WTC11 (cell line): ENCODE measurements around the gene NEUROG2. TPM values are rescaled to one million over a fixed set of nuclear protein-coding genes. Genes with fewer than 3 reads are reported as not detected.

ENCODE experiments used
- ATAC-seq: fragments of 200-7000 bp; cut with Tn5 transposase; 2 replicates; pipeline ENCODE4 v1.10.0; 2021; ENCODE audit warnings: mild to moderate bottlenecking, moderate library complexity
- CTCF ChIA-PET: fragments of 300-600 bp; sonication (Branson Sonifier 250); formaldehyde crosslinking; loops from one replicate; lab custom pipeline; 2021; ENCODE audit warnings: antibody characterized with exemption; lab: Charles Lee
- POLR2A ChIA-PET: fragments of 350-600 bp; sonication (Branson Sonifier 250); formaldehyde crosslinking; loops from one replicate; lab custom pipeline; 2021; ENCODE audit warnings: antibody characterized with exemption; lab: Charles Lee
- DNase-seq: peaks from one replicate; pipeline ENCODE4 v3.0.0; 2021; ENCODE audit warnings: low spot score
- H3K27ac Mint-ChIP-seq: 2 replicates; pipeline ENCODE4 v1.8.0; 2021; ENCODE audit warnings: mixed read lengths
- H3K27me3 Mint-ChIP-seq: 2 replicates; pipeline ENCODE4 v1.8.0; 2021; ENCODE audit warnings: low read depth, mild to moderate bottlenecking, moderate library complexity, mixed read lengths
- H3K36me3 Mint-ChIP-seq: 2 replicates; pipeline ENCODE4 v1.8.0; 2021; ENCODE audit warnings: mixed read lengths
- H3K4me1 Mint-ChIP-seq: 2 replicates; pipeline ENCODE4 v1.8.0; 2022; ENCODE audit warnings: mixed read lengths
- H3K4me3 Mint-ChIP-seq: 2 replicates; pipeline ENCODE4 v1.8.0; 2021; ENCODE audit warnings: mild to moderate bottlenecking, moderate library complexity, mixed read lengths
- H3K9me3 Mint-ChIP-seq: 2 replicates; pipeline ENCODE4 v1.8.0; 2021; ENCODE audit warnings: mixed read lengths
- E2F1 ChIP-seq: sonication (generic); formaldehyde crosslinking; IDR thresholded peaks from 2 replicates; pipeline ENCODE4 v1.8.0; 2022; ENCODE audit warnings: mild to moderate bottlenecking, missing genetic modification reagents
- ETV6 ChIP-seq: sonication (generic); formaldehyde crosslinking; IDR thresholded peaks from 2 replicates; pipeline ENCODE4 v1.8.1; 2022; ENCODE audit warnings: mild to moderate bottlenecking, missing genetic modification reagents
- FOXJ3 ChIP-seq: sonication (generic); formaldehyde crosslinking; IDR thresholded peaks from 2 replicates; pipeline ENCODE4 v1.9.0; 2021; ENCODE audit warnings: missing genetic modification reagents, mild to moderate bottlenecking, borderline replicate concordance
- FOXK1 ChIP-seq: sonication (generic); formaldehyde crosslinking; IDR thresholded peaks from 2 replicates; pipeline ENCODE4 v1.8.0; 2022; ENCODE audit warnings: mild to moderate bottlenecking, moderate library complexity, missing genetic modification reagents
- GABPB1 ChIP-seq: sonication (generic); formaldehyde crosslinking; IDR thresholded peaks from 2 replicates; pipeline ENCODE4 v1.8.1; 2023; ENCODE audit warnings: mild to moderate bottlenecking, missing genetic modification reagents
- MAX ChIP-seq: sonication (generic); formaldehyde crosslinking; IDR thresholded peaks from 2 replicates; pipeline ENCODE4 v1.8.0; 2022; ENCODE audit warnings: mild to moderate bottlenecking, missing genetic modification reagents
- NFYB ChIP-seq: sonication (generic); formaldehyde crosslinking; conservative IDR thresholded peaks from 2 replicates; pipeline ENCODE4 v1.8.0; 2022; ENCODE audit warnings: low read depth, missing genetic modification reagents
- OVOL2 ChIP-seq: fragments of 250-450 bp; sonication (Bioruptor Pico); IDR thresholded peaks from 2 replicates; pipeline ENCODE4 v1.9.0; 2021; ENCODE audit warnings: mild to moderate bottlenecking, borderline replicate concordance
- PRRX2 ChIP-seq: fragments of 250-450 bp; sonication (Bioruptor Pico); IDR thresholded peaks from 2 replicates; pipeline ENCODE4 v1.8.0; 2021; ENCODE audit warnings: mild to moderate bottlenecking
- ZNF121 ChIP-seq: sonication (generic); formaldehyde crosslinking; IDR thresholded peaks from 2 replicates; pipeline ENCODE4 v1.8.0; 2023; ENCODE audit warnings: missing genetic modification reagents
- ZNF232 ChIP-seq: sonication (generic); formaldehyde crosslinking; IDR thresholded peaks from 2 replicates; pipeline ENCODE4 v1.8.0; 2022; ENCODE audit warnings: mild to moderate bottlenecking, missing genetic modification reagents
- ZNF396 ChIP-seq: fragments of 250-450 bp; sonication (Bioruptor Pico); IDR thresholded peaks from 2 replicates; pipeline ENCODE4 v1.8.0; 2021; ENCODE audit warnings: mild to moderate bottlenecking, moderate library complexity, borderline replicate concordance
- ZNF416 ChIP-seq: fragments of 250-450 bp; sonication (Bioruptor Pico); IDR thresholded peaks from 2 replicates; pipeline ENCODE4 v1.9.0; 2021; ENCODE audit warnings: mild to moderate bottlenecking, inconsistent platforms
- total RNA-seq: library from RNA; stranded (reverse); gene quantifications from 3 replicates; pipeline ENCODE4 v1.2.3, GENCODE V29; 2021
- TF ChIP-seq, protein P1 (sequence below): sonication (generic); formaldehyde crosslinking; IDR thresholded peaks from 2 replicates; pipeline ENCODE4 v1.8.1; 2022; ENCODE audit warnings: mild to moderate bottlenecking, moderate library complexity, missing genetic modification reagents
- TF ChIP-seq, protein P2 (sequence below): fragments of 250-450 bp; sonication (Bioruptor Pico); IDR thresholded peaks from 2 replicates; pipeline ENCODE4 v1.9.0; 2021; ENCODE audit warnings: moderate library complexity, mild to moderate bottlenecking, inconsistent platforms, borderline replicate concordance
- TF ChIP-seq, protein P3 (sequence below): sonication (generic); formaldehyde crosslinking; IDR thresholded peaks from 2 replicates; pipeline ENCODE4 v1.8.0; 2022; ENCODE audit warnings: missing genetic modification reagents
- TF ChIP-seq, protein P4 (sequence below): sonication (generic); formaldehyde crosslinking; IDR thresholded peaks from 2 replicates; pipeline ENCODE4 v1.8.1; 2022; ENCODE audit warnings: low read depth, mild to moderate bottlenecking, moderate library complexity, missing genetic modification reagents, borderline replicate concordance
- TF ChIP-seq, protein P5 (sequence below): sonication (generic); formaldehyde crosslinking; conservative IDR thresholded peaks from 2 replicates; pipeline ENCODE4 v1.8.1; 2023; ENCODE audit warnings: mild to moderate bottlenecking, low read depth, missing genetic modification reagents, moderate library complexity
- TF ChIP-seq, protein P6 (sequence below): fragments of 250-450 bp; sonication (Bioruptor Pico); IDR thresholded peaks from 2 replicates; pipeline ENCODE4 v1.9.0; 2021; ENCODE audit warnings: mild to moderate bottlenecking, borderline replicate concordance

NEUROG2 gene
- total RNA-seq, 1 experiment from 2014 or later: not detected

DNA sequence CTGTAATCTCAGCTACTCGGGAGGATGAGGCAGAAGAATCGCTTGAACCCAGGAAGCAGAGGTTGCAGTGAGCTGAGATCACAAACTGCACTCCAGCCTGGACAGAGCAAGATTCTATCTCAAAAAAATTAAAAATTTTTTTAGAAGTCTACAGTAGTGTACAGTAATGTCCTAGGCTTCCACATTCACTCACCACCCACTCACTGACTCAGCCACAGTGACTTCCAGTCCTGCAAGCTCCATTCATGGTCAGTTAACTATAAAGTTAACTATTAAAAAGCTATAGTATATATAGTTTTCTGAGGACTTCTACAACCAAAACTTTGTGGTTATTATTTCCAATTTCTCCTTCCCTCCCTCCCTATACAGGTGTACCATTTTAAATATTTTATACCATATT lies 34.7 kb upstream of the NEUROG2 start:
- Mint-ChIP-seq H3K4me3 (no peak overlapping the region), H3K27ac (no peak overlapping the region), H3K9me3 (no peaks in the 10 kb centered on the region), H3K4me1 (no peaks in the 10 kb centered on the region), H3K36me3 (peaks cover 10% of the 10 kb centered on the region), H3K27me3 (no peaks in the 10 kb centered on the region)
- no peak for DNase-seq
- ATAC-seq: no peak
- ChIA-PET CTCF (no interaction called here), POLR2A (no interaction called here)
- TF ChIP-seq PRRX2 (CRISPR knock-in tag) (no peak), FOXJ3 (no peak), GABPB1 (CRISPR knock-in tag) (no peak), ETV6 (CRISPR knock-in tag) (no peak), NFYB (CRISPR knock-in tag) (no peak), ZNF416 (no peak), ZNF121 (CRISPR knock-in tag) (no peak), OVOL2 (CRISPR knock-in tag) (no peak), MAX (CRISPR knock-in tag) (no peak), FOXK1 (CRISPR knock-in tag) (no peak), E2F1 (CRISPR knock-in tag) (no peak), ZNF396 (CRISPR knock-in tag) (no peak), ZNF232 (CRISPR knock-in tag) (no peak)
- TF ChIP-seq, protein P1, sequence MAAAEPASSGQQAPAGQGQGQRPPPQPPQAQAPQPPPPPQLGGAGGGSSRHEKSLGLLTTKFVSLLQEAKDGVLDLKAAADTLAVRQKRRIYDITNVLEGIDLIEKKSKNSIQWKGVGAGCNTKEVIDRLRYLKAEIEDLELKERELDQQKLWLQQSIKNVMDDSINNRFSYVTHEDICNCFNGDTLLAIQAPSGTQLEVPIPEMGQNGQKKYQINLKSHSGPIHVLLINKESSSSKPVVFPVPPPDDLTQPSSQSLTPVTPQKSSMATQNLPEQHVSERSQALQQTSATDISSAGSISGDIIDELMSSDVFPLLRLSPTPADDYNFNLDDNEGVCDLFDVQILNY (CRISPR knock-in tag): no peak
- TF ChIP-seq, protein P2, sequence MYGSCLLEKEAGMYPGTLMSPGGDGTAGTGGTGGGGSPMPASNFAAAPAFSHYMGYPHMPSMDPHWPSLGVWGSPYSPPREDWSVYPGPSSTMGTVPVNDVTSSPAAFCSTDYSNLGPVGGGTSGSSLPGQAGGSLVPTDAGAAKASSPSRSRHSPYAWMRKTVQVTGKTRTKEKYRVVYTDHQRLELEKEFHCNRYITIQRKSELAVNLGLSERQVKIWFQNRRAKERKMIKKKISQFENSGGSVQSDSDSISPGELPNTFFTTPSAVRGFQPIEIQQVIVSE (CRISPR knock-in tag): no peak
- TF ChIP-seq, protein P3, sequence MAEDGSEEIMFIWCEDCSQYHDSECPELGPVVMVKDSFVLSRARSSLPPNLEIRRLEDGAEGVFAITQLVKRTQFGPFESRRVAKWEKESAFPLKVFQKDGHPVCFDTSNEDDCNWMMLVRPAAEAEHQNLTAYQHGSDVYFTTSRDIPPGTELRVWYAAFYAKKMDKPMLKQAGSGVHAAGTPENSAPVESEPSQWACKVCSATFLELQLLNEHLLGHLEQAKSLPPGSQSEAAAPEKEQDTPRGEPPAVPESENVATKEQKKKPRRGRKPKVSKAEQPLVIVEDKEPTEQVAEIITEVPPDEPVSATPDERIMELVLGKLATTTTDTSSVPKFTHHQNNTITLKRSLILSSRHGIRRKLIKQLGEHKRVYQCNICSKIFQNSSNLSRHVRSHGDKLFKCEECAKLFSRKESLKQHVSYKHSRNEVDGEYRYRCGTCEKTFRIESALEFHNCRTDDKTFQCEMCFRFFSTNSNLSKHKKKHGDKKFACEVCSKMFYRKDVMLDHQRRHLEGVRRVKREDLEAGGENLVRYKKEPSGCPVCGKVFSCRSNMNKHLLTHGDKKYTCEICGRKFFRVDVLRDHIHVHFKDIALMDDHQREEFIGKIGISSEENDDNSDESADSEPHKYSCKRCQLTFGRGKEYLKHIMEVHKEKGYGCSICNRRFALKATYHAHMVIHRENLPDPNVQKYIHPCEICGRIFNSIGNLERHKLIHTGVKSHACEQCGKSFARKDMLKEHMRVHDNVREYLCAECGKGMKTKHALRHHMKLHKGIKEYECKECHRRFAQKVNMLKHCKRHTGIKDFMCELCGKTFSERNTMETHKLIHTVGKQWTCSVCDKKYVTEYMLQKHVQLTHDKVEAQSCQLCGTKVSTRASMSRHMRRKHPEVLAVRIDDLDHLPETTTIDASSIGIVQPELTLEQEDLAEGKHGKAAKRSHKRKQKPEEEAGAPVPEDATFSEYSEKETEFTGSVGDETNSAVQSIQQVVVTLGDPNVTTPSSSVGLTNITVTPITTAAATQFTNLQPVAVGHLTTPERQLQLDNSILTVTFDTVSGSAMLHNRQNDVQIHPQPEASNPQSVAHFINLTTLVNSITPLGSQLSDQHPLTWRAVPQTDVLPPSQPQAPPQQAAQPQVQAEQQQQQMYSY (CRISPR knock-in tag): no peak
- TF ChIP-seq, protein P4, sequence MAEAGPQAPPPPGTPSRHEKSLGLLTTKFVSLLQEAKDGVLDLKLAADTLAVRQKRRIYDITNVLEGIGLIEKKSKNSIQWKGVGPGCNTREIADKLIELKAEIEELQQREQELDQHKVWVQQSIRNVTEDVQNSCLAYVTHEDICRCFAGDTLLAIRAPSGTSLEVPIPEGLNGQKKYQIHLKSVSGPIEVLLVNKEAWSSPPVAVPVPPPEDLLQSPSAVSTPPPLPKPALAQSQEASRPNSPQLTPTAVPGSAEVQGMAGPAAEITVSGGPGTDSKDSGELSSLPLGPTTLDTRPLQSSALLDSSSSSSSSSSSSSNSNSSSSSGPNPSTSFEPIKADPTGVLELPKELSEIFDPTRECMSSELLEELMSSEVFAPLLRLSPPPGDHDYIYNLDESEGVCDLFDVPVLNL (CRISPR knock-in tag): no peak
- TF ChIP-seq, protein P5, sequence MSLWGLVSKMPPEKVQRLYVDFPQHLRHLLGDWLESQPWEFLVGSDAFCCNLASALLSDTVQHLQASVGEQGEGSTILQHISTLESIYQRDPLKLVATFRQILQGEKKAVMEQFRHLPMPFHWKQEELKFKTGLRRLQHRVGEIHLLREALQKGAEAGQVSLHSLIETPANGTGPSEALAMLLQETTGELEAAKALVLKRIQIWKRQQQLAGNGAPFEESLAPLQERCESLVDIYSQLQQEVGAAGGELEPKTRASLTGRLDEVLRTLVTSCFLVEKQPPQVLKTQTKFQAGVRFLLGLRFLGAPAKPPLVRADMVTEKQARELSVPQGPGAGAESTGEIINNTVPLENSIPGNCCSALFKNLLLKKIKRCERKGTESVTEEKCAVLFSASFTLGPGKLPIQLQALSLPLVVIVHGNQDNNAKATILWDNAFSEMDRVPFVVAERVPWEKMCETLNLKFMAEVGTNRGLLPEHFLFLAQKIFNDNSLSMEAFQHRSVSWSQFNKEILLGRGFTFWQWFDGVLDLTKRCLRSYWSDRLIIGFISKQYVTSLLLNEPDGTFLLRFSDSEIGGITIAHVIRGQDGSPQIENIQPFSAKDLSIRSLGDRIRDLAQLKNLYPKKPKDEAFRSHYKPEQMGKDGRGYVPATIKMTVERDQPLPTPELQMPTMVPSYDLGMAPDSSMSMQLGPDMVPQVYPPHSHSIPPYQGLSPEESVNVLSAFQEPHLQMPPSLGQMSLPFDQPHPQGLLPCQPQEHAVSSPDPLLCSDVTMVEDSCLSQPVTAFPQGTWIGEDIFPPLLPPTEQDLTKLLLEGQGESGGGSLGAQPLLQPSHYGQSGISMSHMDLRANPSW (CRISPR knock-in tag): no peak
- TF ChIP-seq, protein P6, sequence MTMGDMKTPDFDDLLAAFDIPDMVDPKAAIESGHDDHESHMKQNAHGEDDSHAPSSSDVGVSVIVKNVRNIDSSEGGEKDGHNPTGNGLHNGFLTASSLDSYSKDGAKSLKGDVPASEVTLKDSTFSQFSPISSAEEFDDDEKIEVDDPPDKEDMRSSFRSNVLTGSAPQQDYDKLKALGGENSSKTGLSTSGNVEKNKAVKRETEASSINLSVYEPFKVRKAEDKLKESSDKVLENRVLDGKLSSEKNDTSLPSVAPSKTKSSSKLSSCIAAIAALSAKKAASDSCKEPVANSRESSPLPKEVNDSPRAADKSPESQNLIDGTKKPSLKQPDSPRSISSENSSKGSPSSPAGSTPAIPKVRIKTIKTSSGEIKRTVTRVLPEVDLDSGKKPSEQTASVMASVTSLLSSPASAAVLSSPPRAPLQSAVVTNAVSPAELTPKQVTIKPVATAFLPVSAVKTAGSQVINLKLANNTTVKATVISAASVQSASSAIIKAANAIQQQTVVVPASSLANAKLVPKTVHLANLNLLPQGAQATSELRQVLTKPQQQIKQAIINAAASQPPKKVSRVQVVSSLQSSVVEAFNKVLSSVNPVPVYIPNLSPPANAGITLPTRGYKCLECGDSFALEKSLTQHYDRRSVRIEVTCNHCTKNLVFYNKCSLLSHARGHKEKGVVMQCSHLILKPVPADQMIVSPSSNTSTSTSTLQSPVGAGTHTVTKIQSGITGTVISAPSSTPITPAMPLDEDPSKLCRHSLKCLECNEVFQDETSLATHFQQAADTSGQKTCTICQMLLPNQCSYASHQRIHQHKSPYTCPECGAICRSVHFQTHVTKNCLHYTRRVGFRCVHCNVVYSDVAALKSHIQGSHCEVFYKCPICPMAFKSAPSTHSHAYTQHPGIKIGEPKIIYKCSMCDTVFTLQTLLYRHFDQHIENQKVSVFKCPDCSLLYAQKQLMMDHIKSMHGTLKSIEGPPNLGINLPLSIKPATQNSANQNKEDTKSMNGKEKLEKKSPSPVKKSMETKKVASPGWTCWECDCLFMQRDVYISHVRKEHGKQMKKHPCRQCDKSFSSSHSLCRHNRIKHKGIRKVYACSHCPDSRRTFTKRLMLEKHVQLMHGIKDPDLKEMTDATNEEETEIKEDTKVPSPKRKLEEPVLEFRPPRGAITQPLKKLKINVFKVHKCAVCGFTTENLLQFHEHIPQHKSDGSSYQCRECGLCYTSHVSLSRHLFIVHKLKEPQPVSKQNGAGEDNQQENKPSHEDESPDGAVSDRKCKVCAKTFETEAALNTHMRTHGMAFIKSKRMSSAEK (CRISPR knock-in tag): no peak
